Activated B cell treated with CpG ODN at 0.5 μM for 24 hours (primary cell): ENCODE data around the gene CHDH. TPM values are rescaled to one million over a fixed set of nuclear protein-coding genes. Genes with fewer than 3 reads are reported as not detected.

Experiments
- ATAC-seq: fragments of 200-7000 bp; cut with Tn5 transposase; one replicate; pipeline ENCODE4 v1.10.0; 2021; ENCODE audit warnings: low read depth, mild to moderate bottlenecking, moderate library complexity
- CTCF ChIA-PET: fragments of 350-600 bp; sonication (Branson Sonifier 250); formaldehyde crosslinking; loops from one replicate; lab custom pipeline; 2021; ENCODE audit warnings: antibody characterized with exemption; lab: Charles Lee
- POLR2A ChIA-PET: fragments of 350-600 bp; sonication (Branson Sonifier 250); formaldehyde crosslinking; loops from one replicate; lab custom pipeline; 2021; ENCODE audit warnings: antibody characterized with exemption; lab: Charles Lee
- DNase-seq: peaks from one replicate; pipeline ENCODE4 v3.0.0; 2022
- H3K27ac Mint-ChIP-seq: one replicate; pipeline ENCODE4 v1.8.0; 2020; ENCODE audit warnings: mixed read lengths
- H3K27me3 Mint-ChIP-seq: one replicate; pipeline ENCODE4 v1.8.0; 2021; ENCODE audit warnings: mixed read lengths
- H3K36me3 Mint-ChIP-seq: one replicate; pipeline ENCODE4 v1.8.0; 2021; ENCODE audit warnings: low read depth, mixed read lengths
- H3K4me1 Mint-ChIP-seq: one replicate; pipeline ENCODE4 v1.8.0; 2021; ENCODE audit warnings: mixed read lengths
- H3K4me3 Mint-ChIP-seq: one replicate; pipeline ENCODE4 v1.8.0; 2020; ENCODE audit warnings: mild to moderate bottlenecking, mixed read lengths
- H3K9me3 Mint-ChIP-seq: one replicate; pipeline ENCODE4 v1.8.0; 2020; ENCODE audit warnings: mixed read lengths
- CTCF ChIP-seq: fragments of 200-600 bp; IDR thresholded peaks from one replicate; pipeline ENCODE4 v1.8.0; 2022; ENCODE audit warnings: antibody characterized with exemption, mild to moderate bottlenecking
- intact Hi-C: fragments of 100-400 bp; cut with micrococcal nuclease; formaldehyde crosslinking; loops from one replicate; pipeline ENCODE4 v1.15.1; 2024
- total RNA-seq: library from RNA; stranded (reverse); gene quantifications from 2 replicates; pipeline ENCODE4 v1.2.3, GENCODE V29; 2022

Gene CHDH
- total RNA-seq, 1 donor from 2014 or later: 6.0 TPM

- H3K27me3 Mint-ChIP-seq: no peaks in the 10 kb centered on the region
- ChIA-PET CTCF (interaction anchor here (0.6 kb wide), 1 partner anchor 697 kb away, joined by 3 read pairs; no protein-coding TSS in a partner anchor), POLR2A (no interaction called here)
- no peak overlapping the region for H3K27ac Mint-ChIP-seq
- DNase-seq (no peak), ATAC-seq (no peak)
- no peak overlapping the region for H3K4me3 Mint-ChIP-seq
- no peak for TF ChIP-seq CTCF
- H3K9me3 Mint-ChIP-seq: no peaks in the 10 kb centered on the region
- peaks cover 34% of the 10 kb centered on the region for H3K4me1 Mint-ChIP-seq
- H3K36me3 Mint-ChIP-seq: peaks cover 42% of the 10 kb centered on the region
- intact Hi-C loops: loop anchor here (1.0 kb wide), 1 partner anchor 563 kb away; no protein-coding TSS in a partner anchor
These were observed 16.0 kb upstream of the CHDH start for GRCh38 chr3:53862241-53862640.

GRCh38 chr3:53860196-53860595, 14.0 kb upstream of the CHDH start:
- CTCF ChIA-PET: interaction anchor here (0.6 to 0.9 kb wide), 2 partner anchors 13 to 50 kb away, joined by 3 read pairs; no protein-coding TSS in a partner anchor
- Mint-ChIP-seq H3K4me1 (peaks cover 48% of the 10 kb centered on the region), H3K27me3 (no peaks in the 10 kb centered on the region), H3K36me3 (peaks cover 35% of the 10 kb centered on the region), H3K27ac (no peak overlapping the region), H3K9me3 (no peaks in the 10 kb centered on the region), H3K4me3 (no peak overlapping the region)
- no peak for ATAC-seq
- intact Hi-C loops: no loop called here
- POLR2A ChIA-PET: no interaction called here
- TF ChIP-seq CTCF: no peak
- no peak for DNase-seq

- H3K27ac Mint-ChIP-seq: no peak overlapping the region
These were observed 13.0 kb upstream of the CHDH start for GRCh38 chr3:53859178-53859577.

GRCh38 chr3:53858096-53858741, 12.0 kb upstream of the CHDH start:
- intact Hi-C loops: no loop called here
- no peak for DNase-seq
- no peak for TF ChIP-seq CTCF
- ATAC-seq: no peak
- CTCF ChIA-PET: no interaction called here
- POLR2A ChIA-PET: no interaction called here
- Mint-ChIP-seq H3K4me1 (peaks cover 33% of the 10 kb centered on the region), H3K4me3 (no peak overlapping the region), H3K9me3 (no peaks in the 10 kb centered on the region), H3K27ac (peak overlapping the region; percentile 18), H3K27me3 (no peaks in the 10 kb centered on the region), H3K36me3 (peaks cover 23% of the 10 kb centered on the region)

More at GRCh38 chr3:53859178-53859577, 13.0 kb upstream of the CHDH start:
- ChIA-PET CTCF (interaction anchor here (0.9 kb wide), 1 partner anchor 48 kb away, joined by 3 read pairs; no protein-coding TSS in a partner anchor), POLR2A (no interaction called here)
- no peak for TF ChIP-seq CTCF
- Mint-ChIP-seq H3K36me3 (peaks cover 27% of the 10 kb centered on the region), H3K9me3 (no peaks in the 10 kb centered on the region), H3K4me1 (peaks cover 41% of the 10 kb centered on the region), H3K27me3 (no peaks in the 10 kb centered on the region), H3K4me3 (no peak overlapping the region)
- ATAC-seq (no peak), DNase-seq (no peak)
- intact Hi-C loops: no loop called here

- Mint-ChIP-seq H3K36me3 (peaks cover 16% of the 10 kb centered on the region), H3K4me3 (no peak overlapping the region), H3K27ac (no peak overlapping the region), H3K4me1 (peaks cover 26% of the 10 kb centered on the region), H3K9me3 (no peaks in the 10 kb centered on the region), H3K27me3 (no peaks in the 10 kb centered on the region)
- CTCF ChIA-PET: no interaction called here
- TF ChIP-seq CTCF: no peak
- DNase-seq: no peak
- intact Hi-C loops: no loop called here
- no peak for ATAC-seq
- POLR2A ChIA-PET: interaction anchor here (0.7 kb wide), 1 partner anchor 10 kb away, joined by 3 read pairs; no protein-coding TSS in a partner anchor
These were observed 10.7 kb upstream of the CHDH start for GRCh38 chr3:53856964-53857363.
